ENCODE results near the gene BAG3.
"Not testable (repeated sequence)": the region's sequence is repeated elsewhere in the genome, so short reads cannot be mapped to it uniquely, and the experiment has no call there.

BAG3 gene

DNA sequence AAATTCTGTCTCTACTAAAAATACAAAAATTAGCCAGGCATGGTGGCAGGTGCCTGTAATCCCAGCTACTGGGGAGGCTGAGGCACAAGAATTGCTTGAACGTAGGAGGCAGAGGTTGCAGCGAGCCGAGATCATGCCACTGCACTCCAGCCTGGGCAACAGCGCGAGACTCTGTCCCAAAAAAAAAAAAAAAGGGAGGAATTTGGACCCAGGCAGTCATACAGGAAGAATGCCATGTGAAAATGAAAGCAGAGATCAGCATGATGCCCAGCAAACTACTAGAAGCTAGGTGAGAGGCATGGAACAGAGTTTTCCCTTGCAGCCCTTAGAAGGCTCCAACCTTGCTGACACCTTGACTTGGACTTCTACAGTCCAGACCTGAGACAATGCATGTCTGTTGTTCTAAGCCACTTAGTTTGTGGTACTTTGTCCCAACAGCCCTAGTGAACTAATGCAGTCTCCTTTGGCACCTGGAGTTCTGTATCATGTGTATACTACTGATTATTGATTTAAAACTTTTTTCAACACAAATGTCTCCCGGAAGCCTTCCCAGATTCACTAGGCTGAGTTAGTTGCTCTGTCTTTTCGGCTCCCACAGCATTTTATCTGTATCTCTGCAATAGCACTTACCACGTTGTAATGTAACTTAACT, 10.2 kb upstream of the BAG3 start:
- DNase-seq (ENCODE audit: low read depth) = no peak

DNA sequence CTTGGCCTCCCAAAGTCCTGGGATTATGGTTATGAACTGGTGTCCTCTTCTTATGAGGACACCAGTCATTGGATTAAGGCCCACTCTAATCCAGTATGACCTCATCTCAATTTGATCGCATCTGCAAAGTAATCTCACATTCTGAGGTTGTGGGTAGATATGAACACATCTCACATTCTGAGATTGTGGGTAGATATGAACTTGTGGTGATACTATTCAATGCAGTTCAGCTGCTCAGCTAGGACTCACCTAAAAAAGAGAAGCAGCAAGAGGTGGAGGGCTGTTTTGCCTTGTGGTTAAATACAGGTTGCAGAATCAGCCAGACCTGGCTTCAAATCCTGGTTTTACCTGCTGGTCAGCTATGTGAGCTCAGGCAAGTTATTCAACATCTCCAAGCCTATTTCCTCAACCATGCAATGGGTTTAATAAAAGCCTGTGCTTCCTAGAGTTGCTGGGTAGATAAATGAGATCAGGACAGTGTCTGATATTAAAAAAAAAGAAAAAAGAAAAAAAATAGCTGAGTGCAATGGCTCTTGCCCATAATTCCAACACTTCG, 8.5 kb upstream of the BAG3 start:
- no peak for DNase-seq (ENCODE audit: low read depth)

DNA sequence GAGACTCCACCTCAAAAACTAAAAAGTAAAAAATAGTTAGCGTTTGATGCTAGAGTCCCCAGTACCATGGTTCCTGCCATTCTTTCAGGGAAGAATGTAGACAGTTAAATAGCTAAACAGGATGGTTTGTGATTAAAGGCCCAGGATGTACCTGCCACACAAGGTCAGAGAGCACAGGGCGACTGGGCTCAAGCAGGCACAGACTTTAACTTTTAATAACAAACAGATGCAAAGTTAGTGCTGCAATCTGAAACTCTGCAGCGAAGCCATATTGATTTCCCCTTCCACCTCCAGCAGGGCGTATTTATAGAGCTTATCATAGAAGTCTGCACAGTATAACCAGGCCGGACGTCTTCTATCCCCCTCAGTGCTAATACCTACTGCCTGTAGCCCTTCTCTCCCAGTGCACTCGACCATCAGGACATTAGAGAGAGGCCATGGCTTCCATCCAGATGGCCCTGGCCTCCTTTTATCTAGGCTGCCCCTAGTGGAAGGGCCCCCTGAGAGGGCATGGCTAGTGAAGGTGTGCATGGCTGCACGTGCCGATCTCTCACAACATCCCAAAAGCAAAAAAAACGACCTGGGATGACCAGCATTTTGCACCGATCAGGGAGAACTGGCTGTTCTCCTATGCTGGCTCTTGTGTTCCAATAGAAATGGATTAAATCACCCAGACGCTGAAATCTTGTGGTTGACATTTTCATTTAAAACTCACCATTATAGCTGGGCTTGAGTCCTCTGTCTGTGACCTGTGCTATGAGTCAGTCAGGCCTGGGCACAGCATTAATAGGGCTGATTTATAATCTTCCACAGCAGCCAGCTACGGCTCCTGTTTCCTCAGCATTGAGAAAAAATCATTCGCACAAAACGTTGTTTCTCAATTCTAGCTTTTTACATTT, 7.6 kb upstream of the BAG3 start:
- no peak for DNase-seq (ENCODE audit: low read depth)

DNA sequence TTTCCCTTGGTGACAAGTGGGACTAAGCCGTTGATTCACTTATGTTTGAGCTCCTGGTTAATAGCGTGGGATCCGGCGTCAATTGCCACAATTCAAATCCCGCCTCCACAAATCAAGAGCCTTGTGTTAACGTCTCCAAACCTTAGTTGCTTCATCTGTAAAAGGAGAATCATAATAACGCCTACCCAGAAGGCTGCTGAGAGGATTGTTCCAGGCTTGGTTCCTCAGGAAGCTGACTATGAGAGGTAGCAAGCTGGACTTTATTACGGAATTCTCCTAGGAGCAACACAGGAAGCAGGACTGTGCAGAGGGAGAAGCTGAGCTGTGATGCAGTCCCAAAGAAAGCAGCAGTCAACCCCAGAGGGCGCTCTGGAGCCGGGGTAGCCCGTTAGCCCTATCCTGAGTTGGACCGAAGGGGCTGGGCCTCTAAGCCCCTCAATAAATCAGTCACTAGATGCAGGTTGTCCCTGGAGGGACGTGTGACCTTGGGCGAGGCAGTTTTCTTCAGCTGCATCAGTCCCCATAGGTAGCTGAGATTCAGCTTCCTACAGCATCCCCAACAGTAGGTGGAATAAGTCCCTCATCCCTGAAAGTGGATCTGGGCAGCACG, 6.9 kb upstream of the BAG3 start:
- no peak for DNase-seq (ENCODE audit: low read depth)

DNA sequence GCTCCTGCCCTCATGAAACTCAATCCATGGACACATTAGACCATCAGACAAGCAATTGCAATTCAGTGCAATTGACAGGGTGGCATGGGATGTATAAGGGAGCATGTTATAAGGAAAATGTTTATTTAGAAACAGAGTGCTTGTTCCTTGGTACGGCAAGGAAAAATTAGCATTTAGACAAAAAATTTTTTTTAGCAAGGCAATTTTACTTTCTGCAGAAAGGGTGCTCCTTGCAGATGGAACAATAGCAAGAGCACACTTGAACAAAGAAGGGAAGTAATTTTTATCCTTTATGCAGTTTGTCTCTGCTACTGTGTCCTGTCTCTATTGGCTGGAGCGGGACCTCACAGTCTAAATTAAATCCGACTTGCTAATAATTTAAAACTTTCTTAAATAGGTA, 6.2 kb upstream of the BAG3 start:
- no peak for DNase-seq (ENCODE audit: low read depth)

DNA sequence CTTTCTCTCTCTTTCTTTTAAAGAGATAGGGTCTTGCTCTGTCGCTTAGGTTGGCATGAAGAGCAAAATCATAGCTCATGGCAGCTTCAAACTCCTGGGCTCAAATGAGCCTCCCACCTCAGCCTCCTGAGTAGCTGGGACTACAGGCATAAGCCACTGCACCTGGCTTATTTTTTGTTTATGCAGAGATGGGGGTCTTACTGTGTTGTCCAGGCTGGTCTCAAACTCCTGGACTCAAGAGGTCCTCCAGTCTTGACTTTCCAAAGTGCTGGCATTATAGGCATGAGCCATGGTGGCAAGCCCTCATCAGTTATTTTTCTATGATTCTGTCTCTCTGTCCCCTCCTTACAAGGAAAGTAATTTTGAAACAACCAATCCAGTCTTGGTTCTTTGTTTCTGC, 1.1 kb upstream of the BAG3 start:
- no peak for DNase-seq (ENCODE audit: low read depth)

DNA sequence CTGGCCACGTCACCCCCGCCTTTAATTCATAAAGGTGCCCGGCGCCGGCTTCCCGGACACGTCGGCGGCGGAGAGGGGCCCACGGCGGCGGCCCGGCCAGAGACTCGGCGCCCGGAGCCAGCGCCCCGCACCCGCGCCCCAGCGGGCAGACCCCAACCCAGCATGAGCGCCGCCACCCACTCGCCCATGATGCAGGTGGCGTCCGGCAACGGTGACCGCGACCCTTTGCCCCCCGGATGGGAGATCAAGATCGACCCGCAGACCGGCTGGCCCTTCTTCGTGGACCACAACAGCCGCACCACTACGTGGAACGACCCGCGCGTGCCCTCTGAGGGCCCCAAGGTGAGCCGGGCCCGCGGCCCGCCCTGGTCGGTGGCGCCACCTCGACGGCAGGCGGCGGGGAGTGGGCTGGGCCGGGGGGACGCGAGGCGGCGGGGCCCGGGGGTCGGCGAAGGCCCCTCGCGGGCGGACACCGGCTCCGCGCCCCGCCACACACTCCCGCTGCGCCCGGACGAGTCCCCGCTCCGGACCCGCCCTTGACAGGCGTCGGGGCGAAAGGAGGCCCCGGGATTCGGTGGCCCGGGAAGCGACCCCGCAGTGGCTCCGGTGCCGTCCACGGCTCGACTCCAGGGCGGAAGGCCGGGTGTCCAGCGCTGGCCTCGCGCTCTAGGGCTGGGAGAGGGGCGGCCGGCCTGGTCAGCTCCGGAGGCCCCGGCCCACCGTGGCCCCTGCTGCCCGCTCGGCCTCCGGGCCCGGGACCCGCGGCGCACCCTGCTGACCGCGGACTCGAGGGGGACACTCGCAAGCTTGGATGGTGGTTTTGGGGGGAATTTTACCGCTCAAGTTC, 557 bp downstream of the BAG3 start:
- DNase-seq (ENCODE audit: low read depth) = no peak

DNA sequence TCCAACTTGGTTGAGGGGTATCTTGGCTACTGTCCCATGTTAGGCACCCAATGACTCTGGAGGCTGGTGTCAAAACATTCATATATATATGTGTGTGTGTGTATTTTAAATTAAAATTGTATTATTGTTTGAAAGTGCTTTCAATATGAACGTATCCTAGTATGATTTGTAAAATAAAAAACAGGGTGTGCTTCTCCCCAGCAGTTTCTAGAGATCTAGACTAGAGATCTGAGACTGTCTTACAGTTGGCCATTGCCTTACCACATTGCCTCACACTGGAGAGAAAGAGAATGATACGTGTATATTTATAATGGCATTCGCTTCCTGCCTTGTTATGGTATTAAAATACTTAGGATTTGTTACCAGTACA, 1.2 kb downstream of the BAG3 start:
- no peak for DNase-seq (ENCODE audit: low read depth)

DNA sequence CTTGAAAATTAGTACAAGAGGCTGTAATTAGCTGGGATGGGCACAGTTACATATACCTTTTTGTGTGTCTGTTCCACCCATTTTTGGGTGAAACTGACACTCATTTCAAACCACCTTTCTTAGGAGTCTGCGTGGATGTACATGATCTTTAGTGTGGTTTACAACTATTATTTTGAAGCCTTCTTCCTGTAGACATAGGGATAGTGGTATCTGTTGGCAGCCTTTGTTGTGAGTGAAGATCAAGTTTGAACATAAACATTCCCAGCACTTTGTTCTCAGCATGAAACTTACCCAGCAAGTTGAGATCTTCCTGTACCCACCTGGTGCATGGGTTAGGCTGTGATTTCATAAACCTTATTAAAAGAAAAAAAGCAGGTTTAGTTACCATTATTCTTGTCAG, 2.0 kb downstream of the BAG3 start:
- DNase-seq (ENCODE audit: low read depth) = no peak

DNA sequence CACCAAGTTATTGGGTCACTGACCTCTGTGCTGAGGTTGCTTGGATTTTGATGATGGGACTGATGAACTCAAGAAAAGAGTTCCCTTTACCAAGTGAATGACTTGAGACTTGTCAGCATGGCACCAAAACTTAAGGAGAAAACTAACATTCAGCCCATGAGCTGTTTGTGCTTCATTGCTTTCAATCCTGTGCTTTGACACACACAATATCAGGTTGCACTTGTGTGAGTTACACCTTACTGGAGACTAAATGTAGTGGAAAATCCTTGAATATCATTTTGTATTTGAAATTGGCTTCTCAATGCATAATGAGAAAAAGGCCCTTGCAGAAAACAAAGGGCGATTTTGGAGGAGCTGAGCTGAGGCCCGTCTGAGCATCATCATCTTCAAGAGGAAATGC, 2.7 kb downstream of the BAG3 start:
- DNase-seq (ENCODE audit: low read depth) = no peak

DNA sequence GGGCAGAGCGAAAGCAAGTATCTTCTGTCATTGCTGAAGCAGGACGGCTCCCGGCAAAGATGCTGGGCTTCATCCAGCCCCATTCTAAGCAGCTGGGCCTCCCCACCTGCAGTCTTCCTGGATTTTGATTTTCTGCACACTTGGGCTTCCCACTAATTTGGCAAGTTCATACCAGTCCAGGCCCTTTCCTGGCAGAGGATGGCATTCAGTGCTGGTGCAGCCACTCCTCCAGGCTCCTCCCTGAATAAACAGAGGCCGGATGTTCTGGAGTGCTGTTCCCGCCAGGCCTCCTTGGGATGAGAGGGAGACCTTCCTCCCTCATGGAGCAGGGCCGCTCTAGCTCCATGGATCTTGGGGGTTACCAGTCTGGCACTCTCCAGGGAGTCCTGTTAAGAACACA, 3.4 kb downstream of the BAG3 start:
- no peak for DNase-seq (ENCODE audit: low read depth)

DNA sequence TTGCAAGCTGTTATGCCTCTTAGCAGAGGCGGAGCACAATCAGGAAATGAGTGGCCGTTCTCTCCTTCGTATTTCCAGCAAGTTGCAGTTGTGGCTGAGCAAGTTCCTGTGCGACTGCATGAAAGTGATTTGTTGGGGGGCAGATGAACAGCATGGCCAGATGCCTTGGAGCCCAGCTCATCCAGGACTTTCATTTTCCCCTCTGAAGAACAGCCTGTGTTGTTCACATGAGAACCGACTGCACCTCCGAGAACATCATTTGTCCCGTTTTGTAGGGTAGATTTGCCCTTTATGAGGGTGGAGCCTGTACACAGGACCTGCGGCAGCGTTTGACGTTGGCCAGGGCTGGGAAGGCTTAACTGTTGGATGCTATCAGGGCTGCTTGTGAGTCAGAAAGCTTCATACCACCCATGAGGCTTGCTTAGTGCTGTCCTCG, 4.4 kb downstream of the BAG3 start:
- no peak for DNase-seq (ENCODE audit: low read depth)

DNA sequence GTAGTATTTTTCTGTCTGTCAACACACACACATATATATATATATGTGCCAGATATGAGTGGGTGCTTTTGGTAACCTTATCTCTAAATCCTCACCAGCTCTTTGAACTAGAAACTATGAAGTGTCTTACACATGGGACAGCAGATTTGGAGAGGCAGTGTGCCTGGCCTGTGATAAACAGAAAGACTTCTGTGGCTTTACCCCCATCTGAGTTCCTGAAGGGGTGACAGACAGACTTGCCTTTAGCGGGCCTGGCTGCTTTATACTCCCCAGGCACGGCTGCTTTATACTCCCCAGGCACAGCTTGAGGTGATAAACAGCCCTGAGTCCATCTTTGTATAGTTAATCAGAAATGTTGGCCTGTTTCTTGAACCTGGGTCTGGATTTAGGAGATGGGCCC, 5.6 kb downstream of the BAG3 start:
- no peak for DNase-seq (ENCODE audit: low read depth)

DNA sequence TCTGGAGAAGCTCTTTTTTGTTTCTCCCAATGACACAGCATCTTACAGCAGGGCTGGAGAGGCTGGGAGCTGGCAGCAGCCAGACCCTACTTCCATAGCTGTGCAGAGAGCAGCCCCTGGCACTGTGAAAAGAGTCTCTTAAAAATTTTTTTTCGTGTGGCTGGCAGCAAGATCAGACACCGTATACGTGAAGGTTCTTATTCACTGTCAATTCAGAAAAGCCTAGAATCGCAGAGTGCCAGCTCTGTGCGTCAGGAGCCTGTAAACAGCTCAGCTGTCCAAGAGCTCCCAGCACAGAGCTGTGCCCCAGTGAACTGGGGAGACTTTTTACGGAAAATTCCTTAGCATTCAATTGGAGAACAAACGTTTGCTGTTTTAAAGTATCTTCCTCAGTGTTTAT, 6.5 kb downstream of the BAG3 start:
- DNase-seq (ENCODE audit: low read depth) = no peak

DNA sequence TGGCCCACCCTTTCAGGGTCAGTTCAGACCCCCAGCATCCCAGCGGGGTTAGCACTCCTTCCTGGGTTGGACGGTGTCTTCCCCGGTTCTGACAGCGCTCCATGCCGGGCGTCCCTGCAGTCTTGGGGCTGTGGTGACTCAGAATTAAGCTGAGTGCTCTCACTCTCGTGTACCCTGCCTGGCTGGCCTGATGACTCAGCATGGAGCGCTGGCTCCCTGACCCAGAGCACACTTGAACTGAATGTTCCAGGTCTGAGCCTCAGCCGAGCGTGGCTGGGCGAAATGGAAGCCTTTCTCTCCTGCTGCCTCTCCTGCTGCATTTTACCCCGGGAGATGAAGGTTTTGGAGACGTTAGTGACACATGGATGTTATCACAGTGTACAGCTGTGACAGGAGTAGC, 7.1 kb downstream of the BAG3 start:
- no peak for DNase-seq (ENCODE audit: low read depth)

DNA sequence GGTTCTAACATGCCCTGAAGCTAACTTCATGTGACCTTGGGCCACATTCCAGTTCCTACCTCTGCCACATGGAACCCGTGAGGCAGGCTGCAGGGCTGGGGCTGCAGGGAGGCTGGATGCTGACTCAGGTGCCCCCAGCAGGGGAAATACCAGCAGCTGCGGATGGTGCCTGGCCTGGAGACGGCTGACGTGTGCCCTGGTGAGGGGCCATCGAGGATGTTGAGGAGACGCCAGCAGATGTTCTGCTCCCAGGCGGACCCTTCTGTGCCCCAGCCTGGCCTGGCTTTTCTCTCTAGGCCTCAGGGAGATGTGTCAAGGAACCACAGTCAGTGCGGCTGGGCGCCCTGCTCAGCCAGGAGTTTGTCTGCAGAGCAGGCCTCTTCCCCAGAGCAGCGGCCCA, 8.8 kb downstream of the BAG3 start:
- DNase-seq (ENCODE audit: low read depth) = no peak

DNA sequence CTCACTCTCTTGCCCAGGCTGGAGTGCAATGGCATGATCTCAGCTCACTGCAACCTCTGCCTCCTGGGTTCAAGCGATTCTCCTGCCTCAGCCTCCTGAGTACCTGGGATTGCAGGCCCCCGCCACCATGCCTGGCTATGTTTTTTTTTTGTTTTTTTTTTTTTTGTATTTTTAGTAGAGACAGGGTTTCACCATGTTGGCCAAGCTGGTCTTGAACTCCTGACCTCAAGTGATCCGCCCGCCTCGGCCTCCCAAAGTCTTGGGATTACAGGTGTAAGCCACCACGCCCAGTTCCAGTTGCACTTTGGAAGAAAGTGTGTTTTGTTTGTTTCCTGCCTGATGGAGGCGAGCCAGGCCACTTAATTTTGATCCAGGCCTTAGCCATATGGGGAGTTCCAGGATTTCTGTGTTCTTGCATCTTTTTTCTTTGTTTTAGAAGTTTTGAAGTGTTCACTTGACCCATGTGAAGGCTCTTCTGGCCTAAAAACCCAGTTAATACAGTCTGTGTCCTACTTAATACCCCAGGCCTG, 11.0 kb downstream of the BAG3 start:
- DNase-seq (ENCODE audit: low read depth) = not testable (repeated sequence)

DNA sequence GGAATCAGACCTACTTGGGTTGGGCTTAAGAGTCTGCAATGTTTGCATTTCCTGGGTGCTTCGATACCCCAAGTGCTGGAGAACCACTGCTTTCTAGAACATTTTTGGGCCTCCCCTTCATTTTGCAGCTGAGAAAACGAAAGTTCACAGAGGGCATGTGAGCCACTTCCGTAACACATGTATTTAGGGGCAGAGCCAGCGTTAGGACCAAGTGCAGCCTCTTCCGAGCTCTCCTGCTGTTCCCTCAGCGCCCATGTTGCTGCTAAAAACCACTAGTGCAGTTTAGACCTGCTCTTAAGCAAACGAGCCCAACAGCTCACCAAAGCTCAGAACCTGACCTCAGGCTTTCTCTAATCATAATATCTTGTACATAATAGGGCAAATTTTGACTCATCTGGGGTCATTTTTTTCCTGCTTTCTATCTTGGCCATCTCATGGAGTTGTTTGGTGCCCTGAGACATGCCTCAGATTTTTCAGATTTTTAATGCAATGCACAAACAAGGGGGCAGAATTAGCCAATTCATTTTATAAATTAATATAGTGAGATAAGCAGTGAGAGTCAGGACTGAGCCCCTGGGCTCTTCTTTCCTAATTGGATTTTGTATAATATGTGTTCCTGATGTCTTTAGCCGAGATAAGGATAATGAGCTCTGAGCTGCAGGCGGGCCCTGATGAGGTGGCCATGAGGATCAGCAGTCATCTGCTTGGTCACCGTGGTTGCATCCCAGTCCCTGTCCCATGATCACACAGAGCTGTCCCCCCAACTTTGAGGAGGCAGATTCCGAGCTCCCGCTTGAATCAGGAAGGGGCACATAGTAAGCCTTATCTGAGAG, 12.9 kb downstream of the BAG3 start:
- DNase-seq (ENCODE audit: low read depth) = no peak

DNA sequence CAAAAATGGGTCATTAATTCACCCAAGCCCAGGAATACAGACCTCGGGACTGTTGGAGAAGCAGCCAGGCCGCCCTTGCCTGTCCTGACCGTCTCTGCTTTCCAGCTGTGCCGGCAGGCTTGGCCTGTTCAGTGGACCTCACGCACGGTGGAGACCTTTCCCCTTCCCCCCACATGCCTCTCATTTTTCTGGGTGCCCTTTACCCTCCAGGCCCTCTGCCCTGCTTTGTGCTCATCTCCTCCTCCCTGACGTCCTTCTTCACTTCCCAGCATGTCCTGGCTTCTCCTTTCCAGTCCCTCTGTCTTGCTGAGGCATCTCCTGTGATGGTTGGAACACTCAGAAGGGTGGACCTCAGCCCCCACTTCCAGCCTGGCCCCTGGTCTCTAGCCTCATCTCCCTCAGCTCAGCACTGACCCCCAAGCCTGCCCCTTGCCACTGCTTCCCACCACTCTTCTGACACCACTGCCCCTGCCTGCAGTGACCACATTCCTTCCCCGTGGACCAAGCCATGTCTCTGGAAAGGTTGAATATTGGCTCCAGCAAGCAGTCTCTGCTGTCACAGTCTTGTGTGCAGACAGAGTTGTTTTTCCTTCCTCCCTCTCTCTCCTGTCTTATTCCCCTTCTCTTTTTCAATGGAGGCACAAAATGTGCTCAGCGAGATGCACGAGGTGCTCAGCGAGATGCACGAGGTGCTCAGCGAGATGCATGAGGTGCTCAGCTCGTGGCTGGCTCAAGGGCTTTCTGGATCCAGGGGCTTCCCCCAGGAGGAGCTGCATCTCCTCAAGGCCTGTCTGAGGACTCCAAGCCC, 14.9 kb downstream of the BAG3 start:
- DNase-seq (ENCODE audit: low read depth) = no peak

DNA sequence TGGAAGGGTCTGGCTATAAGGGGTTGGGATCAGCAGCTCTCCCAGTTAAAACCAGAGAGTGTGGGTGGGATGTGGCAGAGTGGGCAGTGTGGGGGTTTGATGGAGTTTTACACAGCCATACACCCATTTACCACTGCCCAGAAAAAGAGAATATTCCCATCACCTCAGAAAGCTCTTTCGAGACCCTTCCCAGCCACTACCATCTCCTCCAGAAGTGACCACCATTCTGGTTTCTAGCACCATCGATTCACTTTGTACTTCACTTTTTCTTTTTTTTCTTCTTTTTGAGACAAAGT, 15.5 kb downstream of the BAG3 start:
- no peak for DNase-seq (ENCODE audit: low read depth)
